IMR-90 (cell line): ENCODE data around the gene COA1. TPM values are rescaled to one million over a fixed set of nuclear protein-coding genes. Genes with fewer than 3 reads are reported as not detected.

Source experiments
- ATAC-seq: fragments of 200-7000 bp; cut with Tn5 transposase; 2 replicates; pipeline ENCODE4 v1.9.1; 2020; ENCODE audit warnings: low read depth, mild to moderate bottlenecking, moderate library complexity
- BruUV-seq: library from RNA; stranded (reverse); fragments of 400-500 nt; replicated peaks from 2 replicates; lab custom pipeline; 2021; lab: Mats Ljungman, UMichigan
- CTCF ChIA-PET: fragments of 300-600 bp; formaldehyde crosslinking; extraction: SDS; loops from one replicate; lab custom pipeline; 2021; ENCODE audit warnings: antibody characterized with exemption; lab: Yijun Ruan, JAX
- POLR2A ChIA-PET: fragments of 300-600 bp; sonication (Branson Sonifier 250); formaldehyde crosslinking; loops from one replicate; lab custom pipeline; 2022; ENCODE audit warnings: antibody characterized with exemption; ENCODE audit not compliant: unreplicated experiment; lab: Charles Lee
- DNase-seq: peaks from one replicate; pipeline ENCODE4 v3.0.0; 2013
- H2AFZ ChIP-seq: replicated peaks from 2 replicates; pipeline ENCODE3; 2013; ENCODE audit warnings: low read length, mild to moderate bottlenecking; ENCODE audit not compliant: poor library complexity
- H2AK5ac ChIP-seq: 2 replicates; pipeline ENCODE4 v1.6.1; 2013; ENCODE audit warnings: low read depth, low read length, inconsistent platforms
- H2AK9ac ChIP-seq: replicated peaks from 2 replicates; pipeline ENCODE3; 2013; ENCODE audit warnings: mild to moderate bottlenecking, low read depth, low read length, moderate library complexity; ENCODE audit not compliant: poor library complexity
- H2BK120ac ChIP-seq: 2 replicates; pipeline ENCODE4 v1.6.1; 2013; ENCODE audit warnings: low read depth, low read length, inconsistent platforms
- H2BK15ac ChIP-seq: 3 replicates; pipeline ENCODE4 v1.6.1; 2013; ENCODE audit warnings: low read depth, low read length, inconsistent platforms
- H2BK20ac ChIP-seq: 2 replicates; pipeline ENCODE4 v1.6.1; 2013; ENCODE audit warnings: low read depth, mild to moderate bottlenecking, inconsistent platforms, low read length, moderate library complexity
- H2BK5ac ChIP-seq: 2 replicates; pipeline ENCODE4 v1.6.1; 2013; ENCODE audit warnings: mild to moderate bottlenecking, low read depth, low read length, inconsistent platforms; ENCODE audit not compliant: poor library complexity, severe bottlenecking
- H3K14ac ChIP-seq: replicated peaks from 2 replicates; pipeline ENCODE4 v1.6.1; 2013; ENCODE audit warnings: low read depth, low read length, inconsistent platforms
- H3K18ac ChIP-seq: 2 replicates; pipeline ENCODE4 v1.6.1; 2013; ENCODE audit warnings: low read depth, low read length, control low read depth
- H3K23ac ChIP-seq: 2 replicates; pipeline ENCODE4 v1.6.1; 2013; ENCODE audit warnings: low read depth, low read length, inconsistent platforms
- H3K27ac ChIP-seq: 2 replicates; pipeline ENCODE4 v1.5.1; 2013; ENCODE audit warnings: mild to moderate bottlenecking, control low read depth, low read length; ENCODE audit not compliant: insufficient read depth
- H3K27me3 ChIP-seq: 2 replicates; pipeline ENCODE4 v1.6.1; 2013; ENCODE audit warnings: low read length; ENCODE audit not compliant: control insufficient read depth, insufficient read depth
- H3K36me3 ChIP-seq: 2 replicates; pipeline ENCODE4 v1.6.1; 2013; ENCODE audit warnings: low read length, mixed read lengths; ENCODE audit not compliant: control insufficient read depth, insufficient read depth
- H3K4ac ChIP-seq: 2 replicates; pipeline ENCODE4 v1.6.1; 2013; ENCODE audit warnings: low read depth, low read length, inconsistent platforms
- H3K4me1 ChIP-seq: 2 replicates; pipeline ENCODE4 v1.6.1; 2013; ENCODE audit warnings: low read length, mixed read lengths; ENCODE audit not compliant: control insufficient read depth, insufficient read depth
- H3K4me2 ChIP-seq: 2 replicates; pipeline ENCODE4 v1.6.1; 2013; ENCODE audit warnings: low read depth, mild to moderate bottlenecking, control low read depth, low read length, moderate library complexity
- H3K4me3 ChIP-seq: 2 replicates; pipeline ENCODE4 v1.5.1; 2013; ENCODE audit warnings: low read depth, mild to moderate bottlenecking, control low read depth, low read length, moderate library complexity; ENCODE audit not compliant: insufficient read depth
- H3K56ac ChIP-seq: 2 replicates; pipeline ENCODE4 v1.6.1; 2013; ENCODE audit warnings: low read length, inconsistent platforms; ENCODE audit not compliant: insufficient read depth; ENCODE audit errors: extremely low read depth
- H3K79me1 ChIP-seq, 2 experiments: 2 replicates each; pipeline ENCODE4 v1.6.1; 2013; ENCODE audit warnings: low read length in 2 of 2, inconsistent platforms in 1 of 2, low read depth in 1 of 2
- H3K9ac ChIP-seq: 2 replicates; pipeline ENCODE4 v1.6.1; 2013; ENCODE audit warnings: low read depth, low read length, control low read depth
- H3K9me1 ChIP-seq: 2 replicates; pipeline ENCODE4 v1.6.1; 2013; ENCODE audit warnings: low read length, inconsistent platforms; ENCODE audit not compliant: insufficient read depth
- H3K9me3 ChIP-seq: 2 replicates; pipeline ENCODE4 v1.6.1; 2013; ENCODE audit warnings: low read length; ENCODE audit not compliant: control insufficient read depth, insufficient read depth
- H4K20me1 ChIP-seq: 2 replicates; pipeline ENCODE4 v1.6.1; 2013; ENCODE audit warnings: low read length, inconsistent platforms; ENCODE audit not compliant: insufficient read depth
- H4K5ac ChIP-seq: 2 replicates; pipeline ENCODE4 v1.6.1; 2013; ENCODE audit warnings: mild to moderate bottlenecking, low read depth, low read length, control low read depth
- H4K8ac ChIP-seq, 2 experiments: 2 replicates each; pipeline ENCODE4 v1.6.1; 2013; ENCODE audit warnings: low read depth in 2 of 2, low read length in 2 of 2, control low read depth in 1 of 2, inconsistent platforms in 1 of 2
- H4K91ac ChIP-seq: 2 replicates; pipeline ENCODE4 v1.6.1; 2013; ENCODE audit warnings: low read depth, low read length, inconsistent platforms; ENCODE audit not compliant: insufficient read depth
- BHLHE40 ChIP-seq: fragments of 150-350 bp; IDR thresholded peaks from 2 replicates; pipeline ENCODE4 v1.6.1; 2016; ENCODE audit warnings: mild to moderate bottlenecking, low read depth, low read length
- CEBPB ChIP-seq: IDR thresholded peaks from 2 replicates; pipeline ENCODE4 v1.6.1; 2012; ENCODE audit warnings: low read depth, low read length, improper control_type of control experiment
- CHD1 ChIP-seq: IDR thresholded peaks from 2 replicates; pipeline ENCODE4 v1.6.1; 2012; ENCODE audit warnings: low read depth, low read length, improper control_type of control experiment
- CTCF ChIP-seq: conservative IDR thresholded peaks from 2 replicates; pipeline ENCODE4 v1.5.1; 2012; ENCODE audit warnings: mild to moderate bottlenecking, low read depth, low read length, improper control_type of control experiment
- ELK1 ChIP-seq: fragments of 150-350 bp; IDR thresholded peaks from 2 replicates; pipeline ENCODE4 v1.6.1; 2016; ENCODE audit warnings: low read depth, mild to moderate bottlenecking, low read length, moderate library complexity, borderline replicate concordance
- FOS ChIP-seq: fragments of 150-350 bp; IDR thresholded peaks from 2 replicates; pipeline ENCODE4 v1.6.1; 2016; ENCODE audit warnings: low read depth, low read length
- MAFK ChIP-seq: IDR thresholded peaks from 2 replicates; pipeline ENCODE4 v1.6.1; 2012; ENCODE audit warnings: low read depth, low read length, improper control_type of control experiment
- MAZ ChIP-seq: IDR thresholded peaks from 2 replicates; pipeline ENCODE4 v1.6.1; 2012; ENCODE audit warnings: low read depth, mild to moderate bottlenecking, low read length, improper control_type of control experiment, moderate library complexity, borderline replicate concordance
- NFE2L2 ChIP-seq: fragments of 150-350 bp; IDR thresholded peaks from 2 replicates; pipeline ENCODE4 v1.6.1; 2016; ENCODE audit warnings: low read depth, mild to moderate bottlenecking, low read length
- POLR2A ChIP-seq: IDR thresholded peaks from 2 replicates; pipeline ENCODE4 v1.6.1; 2012; ENCODE audit warnings: mild to moderate bottlenecking, low read depth, low read length
- RAD21 ChIP-seq: IDR thresholded peaks from 2 replicates; pipeline ENCODE4 v1.6.1; 2012; ENCODE audit warnings: low read length, improper control_type of control experiment
- RCOR1 ChIP-seq: IDR thresholded peaks from 2 replicates; pipeline ENCODE4 v1.6.1; 2012; ENCODE audit warnings: mild to moderate bottlenecking, low read length, improper control_type of control experiment; ENCODE audit not compliant: insufficient replicate concordance
- RFX5 ChIP-seq: IDR thresholded peaks from 2 replicates; pipeline ENCODE4 v1.8.0; 2012; ENCODE audit warnings: low read depth, mild to moderate bottlenecking, low read length, moderate library complexity
- USF2 ChIP-seq: fragments of 150-350 bp; IDR thresholded peaks from 2 replicates; pipeline ENCODE4 v1.6.1; 2017; ENCODE audit warnings: mild to moderate bottlenecking, antibody characterized with exemption, low read length, low read depth
- WGBS, 2 experiments: methylation state at CpG; one replicate each; pipeline versions ENCODE4 v1.1.5 to v1.1.7; 2013; ENCODE audit warnings: missing lambda C conversion rate in 2 of 2; ENCODE audit not compliant: insufficient read length in 1 of 2; ENCODE audit errors: extremely low coverage in 2 of 2; 5-methylcytosine and 5-hydroxymethylcytosine counted together
- dilution Hi-C: fragments of 300-500 bp; cut with HindIII; formaldehyde crosslinking; loops from one replicate; pipeline ENCODE4 v1.14.3; 2018; ENCODE audit warnings: low sequenced_read_pairs; ENCODE audit not compliant: unreplicated experiment
- in situ Hi-C: fragments of 300-500 bp; cut with MboI; formaldehyde crosslinking; loops from 3 replicates; pipeline ENCODE4 v1.14.3; 2019; ENCODE audit warnings: low sequenced_read_pairs, inconsistent platforms, mixed read lengths
- intact Hi-C: fragments of 100-400 bp; cut with micrococcal nuclease; formaldehyde crosslinking; loops from 2 replicates; pipeline ENCODE4 v1.10.0; 2022
- polyA plus RNA-seq, 3 experiments: library from polyadenylated mRNA; depleted of rRNA; stranded (reverse); fragments of >200 nt; gene quantifications; 2 replicates each; pipeline ENCODE4 v1.2.3, GENCODE V29; 2012; ENCODE audit warnings: low replicate concordance in 1 of 3
- total RNA-seq: library from RNA; depleted of rRNA; stranded (reverse); fragments of >200 nt; gene quantifications from 2 replicates; pipeline ENCODE4 v1.2.3, GENCODE V29; 2012

COA1 gene
- total and polyA plus RNA-seq, 2 of the 4 experiments (the other 2 are of a cell fraction) = 34.2 to 59.5 TPM

GRCh38 chr7:43702974-43703373 is 26.3 kb downstream of the COA1 start:
- no peak overlapping the region for H2AK5ac ChIP-seq
- no peak overlapping the region for H4K5ac ChIP-seq
- H3K79me1 ChIP-seq = peaks cover 25 to 29% of the 10 kb centered on the region in 2 experiments
- no peak overlapping the region for H2BK15ac ChIP-seq
- no peak for ATAC-seq
- peaks cover 3% of the 10 kb centered on the region for H3K36me3 ChIP-seq
- peaks cover 5% of the 10 kb centered on the region; the same call in 1 of the 2 replicates for H3K4me1 ChIP-seq
- H3K9me1 ChIP-seq = peaks cover 5% of the 10 kb centered on the region; the same call in 1 of the 2 replicates
- H4K91ac ChIP-seq = no peak overlapping the region
- no peak overlapping the region for H3K56ac ChIP-seq
- no peak for DNase-seq
- no peak overlapping the region for H2AFZ ChIP-seq
- H3K9me3 ChIP-seq = no peaks in the 10 kb centered on the region
- TF ChIP-seq NFE2L2 (no peak), RFX5 (no peak), CEBPB (no peak), POLR2A (no peak), MAZ (no peak), BHLHE40 (no peak), RAD21 (no peak), CHD1 (no peak), ELK1 (no peak), FOS (no peak), RCOR1 (no peak), MAFK (no peak), USF2 (no peak), CTCF (no peak)
- H3K9ac ChIP-seq = no peak overlapping the region
- intact Hi-C loops (loop anchor here (5.0 to 10.0 kb wide), 2 partner anchors 518 to 771 kb away; partner anchors contain the start of genes MRPL32 and PSMA2), in situ Hi-C loops (loop anchor here (5.0 to 25.0 kb wide), 2 partner anchors 121 to 441 kb away; partner anchors contain the start of gene STK17A), dilution Hi-C loops (no loop called here)
- ChIA-PET CTCF (interaction anchor here (6.4 kb wide), 1 partner anchor 121 kb away, joined by 104 read pairs; the partner anchor contains the start of gene STK17A), POLR2A (no interaction called here)
- H4K8ac ChIP-seq = no peak overlapping the region
- H4K20me1 ChIP-seq = no peaks in the 10 kb centered on the region
- no peak overlapping the region for H3K4ac ChIP-seq
- H3K14ac ChIP-seq = no peak overlapping the region
- no TSS peak for BruUV-seq
- WGBS, 2 experiments = no CpG with 5 or more reads among the region's 1 CpG
- H3K4me3 ChIP-seq = no peak overlapping the region
- no peak overlapping the region for H3K4me2 ChIP-seq
- no peak overlapping the region for H2BK120ac ChIP-seq
- H2AK9ac ChIP-seq = no peak overlapping the region
- no peak overlapping the region for H3K27ac ChIP-seq
- H2BK5ac ChIP-seq = no peak overlapping the region
- H2BK20ac ChIP-seq = no peak overlapping the region
- H3K23ac ChIP-seq = no peak overlapping the region
- no peaks in the 10 kb centered on the region for H3K27me3 ChIP-seq
- H3K18ac ChIP-seq = no peak overlapping the region
